Hematopoietic multipotent progenitor cell treated with erythropoietin and hydrocortisone succinate and interleukin-3 and kit ligand, for 8 days (in vitro differentiated cells): ENCODE data around the gene NHS.

Source experiments
- DNase-seq: peaks from one replicate; pipeline ENCODE4 v3.0.0-alpha.2; 2015

The NHS gene

DNA sequence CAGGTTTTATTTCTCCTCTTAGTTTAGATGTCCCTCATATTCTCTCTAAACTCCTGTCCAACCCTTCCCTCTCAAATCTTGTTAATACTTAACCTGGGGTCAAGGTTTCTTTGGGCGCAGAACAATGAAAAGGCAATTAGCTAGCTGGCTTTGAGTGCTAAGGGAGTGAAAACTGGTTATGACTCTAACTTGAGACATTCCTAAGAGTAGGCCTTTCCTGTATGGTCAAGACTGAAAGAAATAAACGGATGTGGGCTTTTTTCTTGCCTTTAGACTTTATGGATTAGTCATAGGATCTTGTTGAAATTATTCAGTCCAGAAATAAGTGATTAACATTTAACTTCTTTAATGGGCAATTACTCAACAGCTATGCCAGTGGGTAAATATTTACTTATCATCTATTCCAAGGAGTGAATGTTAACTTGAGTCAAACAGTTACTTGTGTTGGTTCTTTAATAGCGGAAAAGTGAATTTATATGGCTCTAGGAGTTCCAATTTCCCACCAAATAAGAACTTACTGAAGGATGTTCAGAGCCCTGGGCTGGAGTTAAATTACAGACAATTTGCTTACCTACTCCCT lies 220.5 kb downstream of the NHS start:
- no peak for DNase-seq

DNA sequence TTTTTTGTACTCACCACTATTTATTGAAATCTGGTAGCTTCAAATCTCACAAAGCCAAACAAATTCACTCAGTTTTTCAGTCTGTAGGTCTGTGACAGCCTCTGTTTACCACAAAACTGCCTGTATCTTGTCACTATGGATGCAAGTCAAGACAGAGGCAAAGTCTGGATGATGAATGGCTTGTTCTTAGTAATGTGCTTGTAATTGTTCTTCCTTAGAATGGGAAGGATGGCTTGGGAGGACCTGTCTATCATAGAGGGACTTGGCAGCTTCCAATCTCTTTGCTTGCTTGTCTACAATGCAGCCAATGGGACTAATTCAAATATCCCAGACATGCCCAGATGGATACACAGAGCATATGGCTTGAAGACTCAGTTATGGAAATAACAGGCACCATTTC lies 221.1 kb downstream of the NHS start:
- no peak for DNase-seq

DNA sequence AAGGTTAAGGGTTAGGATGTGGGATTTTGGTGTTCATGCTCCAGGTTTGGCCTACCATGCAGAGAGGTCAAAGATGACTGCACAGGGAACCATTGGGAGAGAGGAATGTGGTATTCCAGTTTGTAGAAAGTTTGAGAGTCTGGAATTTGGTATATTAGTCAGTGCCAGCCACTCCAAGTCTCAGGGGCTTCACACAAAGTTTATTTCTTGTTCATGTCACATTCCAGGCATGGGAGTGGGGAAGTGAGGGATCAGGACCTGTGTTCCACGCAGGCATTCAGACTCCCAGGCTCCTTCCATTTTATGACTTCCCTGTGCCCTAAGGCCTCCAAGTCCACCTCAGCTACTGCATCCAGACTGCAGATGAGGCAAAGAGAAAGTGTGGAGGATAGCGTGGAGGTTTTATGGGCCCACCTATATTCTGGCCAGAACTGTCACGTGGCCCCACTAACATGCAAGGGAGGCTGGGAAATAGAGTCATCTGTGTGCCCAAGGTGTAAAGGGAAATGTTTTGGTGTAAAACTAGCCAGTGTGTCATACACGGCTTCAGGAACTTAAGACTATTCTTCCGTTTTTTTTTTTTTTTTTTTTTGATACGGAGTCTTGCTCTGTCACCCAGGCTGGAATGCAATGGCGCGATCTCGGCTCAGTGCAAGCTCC lies 221.7 kb downstream of the NHS start:
- DNase-seq: no peak

GRCh38 chrX:17597327-17597726 lies 222.3 kb downstream of the NHS start:
- DNase-seq: no peak

GRCh38 chrX:17597836-17598439 lies 222.9 kb downstream of the NHS start:
- DNase-seq: no peak

DNA sequence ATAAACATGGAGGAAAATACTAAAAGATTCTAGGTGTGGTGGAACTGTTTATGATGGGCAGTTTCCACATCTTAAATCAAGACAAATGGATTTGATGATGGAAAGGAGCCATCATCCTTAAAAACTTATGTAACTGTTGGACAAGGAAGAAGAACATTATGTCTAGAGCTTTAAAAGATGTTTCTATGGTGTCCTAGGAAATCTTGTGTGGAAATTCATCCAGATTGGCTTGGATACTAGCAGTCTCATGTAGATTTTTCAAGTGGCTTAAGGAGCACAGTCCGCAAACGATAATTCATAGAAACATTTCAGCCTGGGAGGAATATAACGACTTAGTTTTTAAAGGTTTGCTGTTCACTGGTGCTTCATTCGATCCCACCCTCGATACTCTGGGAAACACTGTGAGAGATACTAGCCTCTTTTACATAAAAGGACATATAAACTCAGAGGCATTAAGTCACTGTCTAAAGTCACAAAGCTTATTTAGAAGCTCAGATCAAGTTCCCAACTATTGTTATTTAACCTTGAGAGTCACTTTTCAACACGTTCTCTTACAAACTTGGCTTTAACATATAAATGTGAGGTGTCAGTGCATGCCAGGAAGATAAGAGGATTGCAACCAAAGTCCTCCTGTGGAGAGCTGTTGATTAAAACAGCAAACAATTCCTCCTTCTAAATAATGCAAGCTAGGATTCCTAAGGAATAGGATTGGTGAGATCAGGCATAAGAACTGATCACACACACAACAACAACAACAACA lies 226.6 kb downstream of the NHS start:
- no peak for DNase-seq

- DNase-seq: no peak
Observed at GRCh38 chrX:17602245-17602644, 227.2 kb downstream of the NHS start.

DNA sequence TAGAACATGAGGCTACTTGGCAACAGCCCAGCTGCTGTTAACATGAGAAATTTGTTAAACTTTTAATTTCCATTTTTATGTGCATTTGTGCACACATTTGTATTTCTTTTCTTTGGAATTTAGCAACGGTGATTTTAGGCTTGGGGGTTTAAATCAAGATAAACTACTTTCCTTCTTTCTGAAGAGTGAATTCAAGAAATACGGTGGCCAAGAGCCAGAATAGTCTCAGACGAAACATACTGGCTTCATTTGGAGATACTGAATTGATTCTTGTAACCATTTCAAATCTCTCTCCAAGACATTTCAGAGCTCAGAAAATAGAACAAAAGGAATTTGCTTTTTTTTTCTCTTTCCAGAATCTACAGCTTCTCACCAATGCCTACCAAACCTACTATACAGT lies 228.2 kb downstream of the NHS start:
- DNase-seq: no peak

DNA sequence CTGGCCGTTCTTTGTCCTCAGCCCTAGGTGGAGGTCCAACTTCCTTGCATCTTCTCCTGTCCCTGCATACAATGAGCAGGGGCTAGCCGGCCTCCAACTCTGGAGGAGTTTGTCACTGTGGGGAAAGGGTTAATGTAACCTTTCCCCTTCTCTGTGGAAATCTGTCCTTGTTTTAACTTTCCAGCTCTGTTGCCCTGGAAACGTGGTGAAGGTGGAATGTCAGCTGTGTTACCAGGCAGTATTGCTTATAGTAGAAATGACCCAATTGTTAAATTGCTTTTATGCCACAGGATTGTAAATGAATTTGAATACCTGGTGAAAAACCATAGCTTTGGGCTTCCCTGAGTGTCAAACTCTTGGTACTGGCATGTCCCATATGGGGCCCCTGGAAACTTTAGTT lies 230.7 kb downstream of the NHS start:
- DNase-seq: no peak

DNA sequence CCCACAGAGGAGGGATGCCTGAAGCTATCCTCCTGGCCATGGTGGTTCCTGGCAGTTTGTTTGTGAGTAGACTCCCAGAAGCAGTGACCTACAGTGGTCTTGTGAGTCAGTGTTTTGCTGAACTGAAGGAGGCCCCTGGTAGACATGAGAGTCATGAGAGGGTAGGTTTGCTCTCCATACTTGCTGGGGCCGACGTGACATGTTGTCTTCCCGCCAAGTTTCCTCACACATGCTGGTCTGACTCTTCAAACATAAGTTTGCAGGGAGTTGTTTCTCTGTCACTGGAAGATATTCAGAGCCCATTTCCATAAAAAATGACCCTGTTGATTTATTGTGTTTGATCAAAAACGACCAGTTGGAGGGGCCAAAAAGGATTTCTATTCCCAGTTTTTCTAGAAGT lies 231.2 kb downstream of the NHS start:
- DNase-seq: no peak

- DNase-seq: no peak
Observed at GRCh38 chrX:17608888-17609287, 233.9 kb downstream of the NHS start.

GRCh38 chrX:17610788-17611187 lies 235.8 kb downstream of the NHS start:
- DNase-seq: no peak

DNA sequence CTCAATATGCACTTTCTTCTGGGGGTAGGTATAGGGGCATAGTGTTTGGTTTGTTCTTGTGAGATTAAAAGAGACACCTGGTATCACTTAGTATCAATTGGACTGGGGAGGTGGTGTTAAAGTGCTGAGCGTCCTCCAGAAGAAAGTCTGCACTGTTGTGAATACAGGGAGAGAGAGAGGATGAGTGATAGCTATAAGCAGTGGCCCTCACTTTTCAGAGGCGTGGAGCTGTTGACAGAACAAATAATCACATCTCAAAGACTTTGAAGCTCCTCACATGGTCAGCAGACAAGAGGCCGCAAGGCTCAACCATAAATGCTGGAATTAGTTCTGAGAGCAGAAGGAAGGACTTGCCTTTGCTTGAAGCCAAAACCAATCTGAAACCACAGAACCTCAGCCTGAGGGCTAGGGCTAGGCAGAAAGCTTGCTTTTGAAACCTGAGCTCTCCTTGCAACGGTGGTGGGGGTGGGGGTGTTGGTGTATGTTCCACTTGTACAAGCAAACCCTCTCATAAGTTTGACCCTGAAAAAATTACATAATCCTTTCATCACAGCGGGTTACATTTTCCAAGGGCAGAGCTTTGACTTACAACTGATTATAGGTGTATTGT lies 239.1 kb downstream of the NHS start:
- no peak for DNase-seq

DNA sequence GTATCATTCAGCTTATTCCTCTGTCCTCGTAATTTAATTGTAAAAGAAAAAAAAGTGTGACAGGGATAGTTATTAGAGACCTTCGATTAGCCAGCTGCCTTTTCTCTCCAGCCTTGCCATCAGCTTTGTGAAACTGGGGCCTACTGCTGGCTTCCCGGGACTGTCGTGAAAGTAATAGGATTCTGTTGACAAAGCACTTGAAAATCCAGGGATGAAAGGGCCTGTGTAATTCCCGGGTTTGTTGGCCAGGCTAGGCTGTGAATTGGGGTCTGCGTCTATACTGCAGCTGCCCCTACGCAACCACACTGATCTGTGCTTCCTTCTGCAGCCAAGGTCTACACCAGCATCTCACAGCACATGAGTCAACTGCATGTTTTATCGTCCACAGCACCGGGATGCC lies 241.9 kb downstream of the NHS start:
- DNase-seq: no peak

DNA sequence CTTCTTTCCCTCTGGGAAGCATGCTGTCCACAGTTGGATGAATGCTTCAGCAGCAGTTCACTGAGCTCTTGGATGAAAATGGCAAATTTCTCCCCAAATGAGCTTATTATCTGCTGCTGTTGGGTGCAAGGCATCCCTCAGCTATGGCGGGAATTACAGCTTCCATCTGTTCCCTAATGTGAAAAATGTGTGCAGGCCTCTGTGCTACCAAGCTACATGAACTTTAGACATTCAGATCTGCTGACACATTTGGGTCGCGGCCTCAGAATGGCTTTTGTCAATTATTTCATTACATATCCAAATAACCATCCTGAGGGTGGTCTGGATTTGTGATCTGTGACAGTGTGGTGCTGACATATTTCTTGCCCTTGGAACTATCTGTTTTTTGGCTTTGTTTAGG lies 242.8 kb downstream of the NHS start:
- no peak for DNase-seq

DNA sequence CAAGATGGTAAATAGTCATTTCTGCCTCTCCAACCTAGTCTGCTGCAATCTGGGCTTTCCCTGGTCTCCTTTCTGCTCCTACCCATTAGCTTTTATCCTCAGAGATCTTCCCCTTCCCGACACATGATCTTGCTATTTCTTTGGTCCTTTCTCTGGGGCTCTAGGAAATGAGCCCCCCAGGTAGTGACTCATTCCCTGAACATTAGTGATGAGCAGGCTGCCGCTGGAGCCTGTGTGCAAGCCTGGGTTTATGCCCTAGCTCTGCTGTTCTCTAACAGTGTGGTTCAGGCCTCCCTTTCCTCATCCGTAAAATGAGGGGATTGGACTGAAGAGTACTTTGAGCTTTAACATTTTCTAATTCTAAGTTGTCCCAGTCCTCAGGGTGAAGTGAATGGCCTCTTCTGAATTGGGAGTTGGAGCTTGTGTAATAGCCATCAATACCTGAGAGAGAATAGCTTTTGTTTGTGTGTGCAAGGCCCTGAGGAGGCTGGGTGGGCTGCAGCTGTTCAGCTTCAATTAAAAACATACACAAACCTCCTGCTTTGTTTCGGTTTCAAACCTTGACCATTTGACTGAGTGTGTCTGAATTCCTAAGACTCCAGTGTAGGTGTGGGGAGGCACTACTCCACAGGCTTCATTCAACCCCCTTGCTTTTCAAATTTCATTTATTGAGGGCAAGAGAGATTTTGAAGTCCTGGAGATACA lies 246.7 kb downstream of the NHS start:
- no peak for DNase-seq

- DNase-seq: no peak
Observed at GRCh38 chrX:17622331-17622730, 247.3 kb downstream of the NHS start.

GRCh38 chrX:17623750-17624149 lies 248.8 kb downstream of the NHS start:
- DNase-seq: no peak

DNA sequence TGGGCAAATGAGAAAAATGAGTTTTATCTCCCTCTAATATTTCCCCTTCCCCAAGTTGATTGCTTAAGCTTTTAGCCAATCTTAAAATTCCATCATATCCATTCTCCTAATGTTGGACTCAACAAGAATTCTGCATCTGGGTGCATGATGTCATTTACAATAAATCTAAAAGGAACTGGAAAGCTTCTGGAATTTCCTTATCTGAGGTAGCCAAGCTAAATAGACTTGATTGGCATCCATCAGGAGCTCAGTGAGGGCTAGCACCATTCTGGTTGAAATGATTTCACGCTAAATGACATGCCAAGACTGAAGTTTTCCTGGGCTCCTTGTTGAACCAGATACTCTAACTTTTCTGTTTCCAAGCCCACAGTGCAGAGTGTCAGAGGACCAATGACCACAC lies 252.0 kb downstream of the NHS start:
- no peak for DNase-seq

DNA sequence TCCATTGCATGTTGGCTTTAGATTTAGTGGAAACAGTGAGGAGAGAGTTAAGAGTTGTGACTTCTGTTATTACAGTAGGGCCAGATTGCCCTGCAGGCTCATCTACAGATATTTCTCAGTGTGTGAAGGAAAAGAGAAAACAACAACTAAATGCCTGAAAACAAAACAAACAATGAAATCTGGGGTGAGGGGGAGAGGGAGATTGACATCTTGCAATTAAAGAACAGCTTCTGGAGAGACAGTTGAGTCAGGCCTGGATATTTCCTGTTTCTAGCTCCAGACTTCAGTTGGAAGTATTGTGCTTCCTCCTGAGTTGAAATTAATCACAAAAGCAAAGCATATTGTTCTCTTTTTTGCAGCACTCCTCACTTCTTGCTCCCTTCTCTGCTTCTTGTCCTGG lies 254.0 kb downstream of the NHS start:
- no peak for DNase-seq

GRCh38 chrX:17629519-17629918 lies 254.5 kb downstream of the NHS start:
- DNase-seq: no peak

GRCh38 chrX:17631647-17632046 lies 256.6 kb downstream of the NHS start:
- no peak for DNase-seq

DNA sequence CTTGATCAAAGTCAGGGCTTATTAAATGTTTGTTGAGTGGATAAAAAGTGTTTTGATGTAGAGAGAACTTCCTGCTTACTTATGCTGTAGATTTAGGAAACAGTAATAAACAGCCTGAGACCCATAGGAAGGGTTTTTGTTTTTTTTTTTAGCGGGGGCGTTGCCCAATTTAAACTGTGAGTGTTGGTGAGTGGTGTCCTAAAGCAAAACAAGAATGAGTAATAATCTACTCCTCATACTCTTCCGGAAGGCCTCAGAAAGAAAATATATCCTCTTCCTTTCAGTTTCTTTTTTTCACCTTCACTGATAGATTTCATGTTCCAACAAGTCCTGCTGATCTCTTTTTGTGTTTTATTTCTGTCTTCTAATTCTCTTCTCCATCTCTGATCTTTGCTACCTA lies 257.9 kb downstream of the NHS start:
- DNase-seq: no peak
